H1 (cell line): Measurements from ENCODE around the gene CLCN3. TPM values are rescaled to one million over a fixed set of nuclear protein-coding genes. Genes with fewer than 3 reads are reported as not detected.

Experiments used
- BACH1 ChIP-seq: IDR thresholded peaks from 2 replicates; pipeline ENCODE4 v1.6.1; 2012; ENCODE audit warnings: low read length, improper control_type of control experiment
- BRCA1 ChIP-seq: IDR thresholded peaks from 2 replicates; pipeline ENCODE4 v1.6.1; 2012; ENCODE audit warnings: low read depth, low read length, improper control_type of control experiment
- CHD1 ChIP-seq: IDR thresholded peaks from 2 replicates; pipeline ENCODE4 v1.6.1; 2012; ENCODE audit warnings: low read depth, low read length, improper control_type of control experiment
- CHD2 ChIP-seq: IDR thresholded peaks from 2 replicates; pipeline ENCODE4 v1.6.1; 2012; ENCODE audit warnings: low read length, improper control_type of control experiment
- CHD7 ChIP-seq: fragments of 300-600 bp; sonication (generic); IDR thresholded peaks from 2 replicates; pipeline ENCODE4 v1.7.1; 2012; ENCODE audit warnings: low read length, moderate library complexity, mild to moderate bottlenecking, inconsistent platforms; ENCODE audit not compliant: insufficient replicate concordance
- GTF2F1 ChIP-seq: IDR thresholded peaks from 2 replicates; pipeline ENCODE4 v1.6.1; 2012; ENCODE audit warnings: low read depth, low read length, improper control_type of control experiment, borderline replicate concordance
- HDAC6 ChIP-seq: IDR thresholded peaks from one replicate; pipeline ENCODE4 v1.7.1; 2012; ENCODE audit warnings: low read depth, mild to moderate bottlenecking, inconsistent platforms, low read length, moderate library complexity
- KDM4A ChIP-seq: IDR thresholded peaks from one replicate; pipeline ENCODE4 v1.7.1; 2012; ENCODE audit warnings: low read depth, mild to moderate bottlenecking, moderate library complexity, low read length, inconsistent platforms; ENCODE audit not compliant: severe bottlenecking
- POLR2A ChIP-seq, 2 experiments: IDR thresholded peaks; 1 replicate in 1 of 2; 2 replicates in 1 of 2; pipeline ENCODE4 v1.6.1; 2011; ENCODE audit warnings: low read depth in 2 of 2, low read length in 2 of 2, mild to moderate bottlenecking in 2 of 2; ENCODE audit errors: control extremely low read depth in 1 of 2
- RNF2 ChIP-seq: fragments of 200-900, 300-1000 bp; sonication (generic); IDR thresholded peaks from 2 replicates; pipeline ENCODE4 v1.7.1; 2016; ENCODE audit warnings: borderline replicate concordance, low read depth, mild to moderate bottlenecking, antibody characterized with exemption, low read length; ENCODE audit not compliant: poor library complexity, severe bottlenecking; ENCODE audit errors: missing control alignments
- RXRA ChIP-seq: IDR thresholded peaks from 2 replicates; pipeline ENCODE4 v1.6.1; 2011; ENCODE audit warnings: low read depth, mild to moderate bottlenecking, low read length, moderate library complexity; ENCODE audit not compliant: insufficient read depth
- SIX5 ChIP-seq: IDR thresholded peaks from 2 replicates; pipeline ENCODE4 v1.6.1; 2011; ENCODE audit warnings: mild to moderate bottlenecking, low read depth, low read length
- polyA plus RNA-seq, 7 experiments: library from polyadenylated mRNA; depleted of rRNA in 3 of 7; stranded (reverse) in 5 of 7; unstranded in 2 of 7; fragments of >200 nt in 5 of 7; fragments of 200-250 nt in 2 of 7; gene quantifications; 1 replicate in 5 of 7; 2 replicates in 1 of 7; 4 replicates in 1 of 7; pipeline versions ENCODE4 v1.2.1 to v1.2.3, GENCODE V29; 2011 to 2013; ENCODE audit warnings: missing spikeins in 2 of 7, mixed read lengths in 2 of 7
- total RNA-seq: library from RNA; stranded (reverse); fragmentation: NEBNext Ultra II Directional; extraction: Animal tissue kit (Norgen Biotek cat#: 25700); gene quantifications from 2 replicates; pipeline ENCODE4 v1.2.1, GENCODE V29; 2021

Gene CLCN3
- total and polyA plus RNA-seq, 2 of the 8 experiments (the other 6 are each of a cell fraction or from before 2014, with no cell fraction given), result 8.8 to 32.8 TPM

GRCh38 chr4:169757575-169758184 is 137.3 kb downstream of the CLCN3 start, which contains the start of gene HPF1 (continued):
- TF ChIP-seq CHD7 (no peak), KDM4A (no peak), BRCA1 (no peak), HDAC6 (no peak), RNF2 (no peak), BACH1 (no peak), GTF2F1 (no peak), POLR2A (IDR thresholded peaks at IDR 0.05; ENCODE audit: control extremely low read depth in 1 of 2, low read depth in 2 of 2, low read length in 2 of 2) (peak in 1 of 2 experiments; percentile 68; a peak in 2 of 3 replicates), CHD1 (no peak), SIX5 (no peak), RXRA (no peak), CHD2 (no peak)
